OCI-LY3 (cell line): Measurements from ENCODE around the gene NYAP1.

Experiments
- EZH2phosphoT487 ChIP-seq: fragments of 200-600 bp; shearing (Covaris generic); IDR thresholded peaks from 2 replicates; pipeline ENCODE4 v1.6.1; 2018; ENCODE audit warnings: antibody characterized with exemption, mixed run types, low read depth
- TF ChIP-seq, protein P1 (sequence below): fragments of 200-600, 300-600 bp; sonication (generic); IDR thresholded peaks from 2 replicates; pipeline ENCODE4 v1.5.1; 2014; ENCODE audit warnings: antibody characterized with exemption, low read length, low read depth

DNA sequence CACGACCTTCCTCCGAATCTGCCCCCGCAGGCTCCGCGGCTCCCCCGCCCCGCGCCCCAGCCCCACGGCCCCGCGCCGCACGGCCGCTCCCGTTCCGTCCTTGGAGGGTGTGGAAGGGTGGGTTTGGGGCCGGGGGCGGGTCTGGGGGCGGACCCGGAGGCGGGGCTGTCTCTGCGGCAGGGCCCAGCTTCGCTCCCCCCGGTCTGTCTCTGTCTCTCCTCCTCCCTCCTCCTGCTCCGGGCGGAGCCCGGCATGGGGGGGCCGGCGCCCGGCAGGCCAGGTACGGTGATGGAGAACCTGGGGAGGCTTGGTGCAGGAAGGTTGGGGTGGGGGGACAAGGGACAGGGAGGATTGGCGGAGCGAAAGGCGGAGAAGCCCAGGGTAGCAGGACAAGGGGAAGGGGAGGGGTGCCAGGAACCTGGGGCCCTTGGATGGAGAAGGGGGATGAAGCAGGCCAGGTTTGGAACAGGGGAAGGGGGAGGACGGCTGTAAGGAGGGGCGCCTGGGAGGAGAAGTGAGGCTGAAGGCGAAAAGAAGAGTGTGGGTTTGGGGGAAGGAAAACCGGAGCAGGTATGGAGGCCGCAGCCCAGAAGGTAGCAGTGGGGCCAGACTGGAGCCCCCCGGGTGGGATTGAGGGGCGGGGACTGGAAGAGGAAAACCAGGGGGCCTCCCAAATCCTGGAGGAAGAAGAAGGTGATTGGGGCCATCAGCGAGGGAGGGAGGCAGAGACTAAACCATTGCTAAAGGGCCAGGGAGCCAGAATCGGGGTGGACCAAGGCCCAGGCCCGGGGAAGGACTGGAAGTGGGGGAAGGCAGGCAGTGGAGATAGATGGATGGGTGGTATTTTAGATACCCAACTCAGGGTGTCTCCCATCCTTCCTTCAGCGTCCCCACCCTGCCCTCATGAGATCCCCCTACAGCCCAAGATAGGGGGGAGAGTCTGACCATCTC lies at the start of gene NYAP1:
- TF ChIP-seq, protein P1, sequence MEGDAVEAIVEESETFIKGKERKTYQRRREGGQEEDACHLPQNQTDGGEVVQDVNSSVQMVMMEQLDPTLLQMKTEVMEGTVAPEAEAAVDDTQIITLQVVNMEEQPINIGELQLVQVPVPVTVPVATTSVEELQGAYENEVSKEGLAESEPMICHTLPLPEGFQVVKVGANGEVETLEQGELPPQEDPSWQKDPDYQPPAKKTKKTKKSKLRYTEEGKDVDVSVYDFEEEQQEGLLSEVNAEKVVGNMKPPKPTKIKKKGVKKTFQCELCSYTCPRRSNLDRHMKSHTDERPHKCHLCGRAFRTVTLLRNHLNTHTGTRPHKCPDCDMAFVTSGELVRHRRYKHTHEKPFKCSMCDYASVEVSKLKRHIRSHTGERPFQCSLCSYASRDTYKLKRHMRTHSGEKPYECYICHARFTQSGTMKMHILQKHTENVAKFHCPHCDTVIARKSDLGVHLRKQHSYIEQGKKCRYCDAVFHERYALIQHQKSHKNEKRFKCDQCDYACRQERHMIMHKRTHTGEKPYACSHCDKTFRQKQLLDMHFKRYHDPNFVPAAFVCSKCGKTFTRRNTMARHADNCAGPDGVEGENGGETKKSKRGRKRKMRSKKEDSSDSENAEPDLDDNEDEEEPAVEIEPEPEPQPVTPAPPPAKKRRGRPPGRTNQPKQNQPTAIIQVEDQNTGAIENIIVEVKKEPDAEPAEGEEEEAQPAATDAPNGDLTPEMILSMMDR, result no peak
- no peak for TF ChIP-seq EZH2phosphoT487
